ENCODE measurements around the gene EZR.

Gene EZR

GRCh38 chr6:158819213-158819976, at the start of gene EZR:
EZR (minus strand) TSS chr6:158819368; CDS start chr6:158818093, 1,275 bp downstream.
- no peak for DNase-seq (ENCODE audit: low read depth)

GRCh38 chr6:158868122-158868480, 48.9 kb upstream of the EZR start:
- DNase-seq (ENCODE audit: low read depth): no peak

- no peak for DNase-seq (ENCODE audit: low read depth)
Measured at GRCh38 chr6:158867381-158868121, 48.4 kb upstream of the EZR start.

DNA sequence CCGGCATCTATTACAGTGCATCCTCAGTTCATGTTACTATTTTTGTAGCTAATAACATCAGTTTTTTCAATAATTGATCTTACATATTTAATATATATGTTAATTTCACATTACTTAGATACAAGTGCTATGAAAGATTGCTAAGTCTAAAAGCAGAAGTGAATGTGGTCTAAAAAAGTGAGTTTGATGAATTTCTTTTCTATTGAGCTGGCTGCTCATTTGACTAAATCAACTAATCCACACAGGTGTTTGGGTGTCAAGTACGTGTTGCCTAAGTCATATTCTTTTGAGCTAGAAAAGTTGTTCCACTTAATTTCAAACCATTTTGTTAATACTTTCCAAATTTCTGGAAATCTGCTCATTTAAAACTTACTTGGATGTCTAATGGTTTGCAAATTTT, 46.6 kb upstream of the EZR start:
- DNase-seq (ENCODE audit: low read depth): no peak

- peak; percentile 42 for DNase-seq (ENCODE audit: low read depth)
Measured at GRCh38 chr6:158863646-158864045, 44.5 kb upstream of the EZR start.

GRCh38 chr6:158861686-158862381, 42.7 kb upstream of the EZR start:
- DNase-seq (ENCODE audit: low read depth): no peak

DNA sequence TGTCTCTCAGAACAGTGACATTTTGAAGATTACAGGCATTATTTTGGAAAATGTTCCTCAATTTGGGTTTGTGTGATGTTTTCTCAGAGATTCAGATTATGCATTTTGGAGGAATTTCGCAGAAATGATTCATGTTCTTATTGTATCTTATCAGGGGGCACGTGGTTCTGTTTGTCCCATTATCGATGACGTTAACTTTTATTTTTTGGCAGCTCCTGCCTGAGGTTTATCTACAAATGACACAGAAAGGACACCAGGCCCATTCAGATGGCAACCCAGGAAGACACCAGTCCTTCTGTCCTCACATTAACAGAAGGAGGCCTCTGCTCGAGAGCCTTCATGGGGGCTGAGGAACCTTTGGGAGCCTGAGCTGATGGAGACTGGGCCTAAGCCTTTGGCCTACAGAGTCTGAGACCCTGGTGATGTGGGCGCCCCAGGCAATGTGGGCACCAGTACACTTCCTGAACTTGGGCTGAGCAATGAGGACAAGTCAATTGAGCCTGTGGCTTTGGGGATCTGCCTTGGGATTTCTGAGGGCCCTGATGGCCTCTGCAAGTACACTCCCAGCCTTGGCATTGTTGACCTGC, 41.2 kb upstream of the EZR start:
- no peak for DNase-seq (ENCODE audit: low read depth)

- no peak for DNase-seq (ENCODE audit: low read depth)
Measured at GRCh38 chr6:158856261-158856660, 37.1 kb upstream of the EZR start.

DNA sequence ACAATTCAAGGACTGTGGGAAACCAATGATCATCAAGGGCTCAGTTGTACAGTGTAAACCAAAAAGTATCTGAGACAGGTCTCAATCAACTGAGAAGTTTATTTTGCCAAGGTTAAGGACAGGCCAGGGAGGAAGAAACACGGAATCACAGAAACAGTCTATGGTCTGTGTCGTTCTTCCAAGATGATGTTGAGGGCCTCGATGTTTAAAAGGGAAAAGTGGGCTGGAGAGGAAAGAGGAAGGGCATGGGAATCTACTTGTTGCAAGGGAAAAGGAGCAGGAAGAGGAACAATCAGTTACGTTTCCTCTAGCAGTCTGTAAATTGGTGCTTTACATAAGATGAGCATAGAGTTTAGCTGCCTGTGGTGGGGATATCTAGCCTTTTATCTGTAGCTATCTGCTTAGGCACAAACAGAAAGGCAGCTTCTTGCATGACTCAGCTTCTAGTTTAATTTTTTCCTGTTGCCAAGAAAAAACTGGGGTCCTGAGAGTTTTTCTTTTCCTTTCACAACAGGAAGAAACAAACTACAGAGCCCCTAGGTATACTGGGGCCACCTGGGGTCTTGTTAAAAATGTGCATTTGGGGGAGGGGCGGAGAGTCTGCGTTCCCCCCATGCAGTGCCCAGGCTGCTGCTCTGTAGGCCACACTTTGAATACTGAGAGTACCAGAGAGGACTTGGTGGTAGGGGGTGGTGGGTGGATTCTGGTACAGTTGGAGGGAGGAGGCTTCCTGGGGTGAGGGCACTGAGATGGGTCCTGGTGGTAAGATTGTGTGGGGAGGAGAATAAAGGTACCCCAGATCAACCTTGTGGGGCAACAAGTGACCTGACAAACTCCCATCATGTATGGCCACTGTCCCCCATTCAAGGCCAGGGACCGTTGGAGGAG, 35.3 kb upstream of the EZR start:
- no peak for DNase-seq (ENCODE audit: low read depth)

- no peak for DNase-seq (ENCODE audit: low read depth)
Measured at GRCh38 chr6:158853880-158854213, 34.7 kb upstream of the EZR start.

GRCh38 chr6:158853072-158853879, 34.1 kb upstream of the EZR start:
- peak; percentile 42 for DNase-seq (ENCODE audit: low read depth)

- DNase-seq (ENCODE audit: low read depth): no peak
Measured at GRCh38 chr6:158852312-158853071, 33.3 kb upstream of the EZR start.

GRCh38 chr6:158850807-158851115, 31.6 kb upstream of the EZR start:
- peak; percentile 61 for DNase-seq (ENCODE audit: low read depth)

DNA sequence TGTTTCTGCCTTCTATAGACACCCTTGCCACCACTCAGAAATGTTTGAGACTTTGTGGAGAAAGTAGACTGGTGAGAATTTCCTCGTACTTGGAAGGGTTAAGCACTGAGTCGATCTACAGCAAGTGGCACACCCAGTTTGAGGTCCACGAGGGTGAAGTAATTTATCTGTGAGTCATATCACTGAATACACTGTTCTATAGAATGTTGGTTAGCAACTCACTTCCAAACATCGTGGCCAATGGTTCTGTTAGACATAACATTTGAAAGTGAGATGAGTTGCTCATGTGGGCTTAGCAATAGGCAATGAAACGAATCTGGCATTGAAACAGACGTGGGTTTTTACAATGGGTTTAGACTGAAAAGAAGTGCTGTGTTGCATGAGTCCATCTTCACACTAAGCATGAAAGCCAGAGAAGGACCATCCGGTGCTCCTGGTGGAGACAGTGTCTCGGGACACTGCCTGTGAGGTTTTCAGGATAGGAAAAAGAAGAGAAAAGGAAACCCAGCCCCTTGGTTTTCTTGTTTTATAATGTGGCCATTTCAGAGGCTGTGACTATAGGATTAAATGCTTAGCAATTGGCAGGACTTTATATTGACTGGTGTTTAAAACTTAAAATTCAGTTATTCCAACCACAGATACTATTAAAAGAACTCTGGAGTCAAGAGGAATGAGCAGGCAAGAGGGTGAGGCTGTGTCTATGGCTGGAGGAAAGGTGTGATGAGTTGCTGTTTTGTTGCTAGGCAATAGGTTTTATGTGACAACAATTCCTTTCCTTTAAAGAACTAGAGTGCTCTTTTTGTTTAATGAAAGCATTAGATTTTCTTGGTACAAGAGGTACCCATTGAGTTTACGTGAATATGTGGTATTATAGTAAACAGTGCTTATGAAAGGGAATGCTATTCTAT, 31.0 kb upstream of the EZR start:
- peak; percentile 91 for DNase-seq (ENCODE audit: low read depth)

- no peak for DNase-seq (ENCODE audit: low read depth)
Measured at GRCh38 chr6:158848490-158848895, 29.3 kb upstream of the EZR start.

GRCh38 chr6:158847786-158848185, 28.6 kb upstream of the EZR start:
- DNase-seq (ENCODE audit: low read depth): no peak

GRCh38 chr6:158847012-158847529, 27.9 kb upstream of the EZR start:
- DNase-seq (ENCODE audit: low read depth): no peak

DNA sequence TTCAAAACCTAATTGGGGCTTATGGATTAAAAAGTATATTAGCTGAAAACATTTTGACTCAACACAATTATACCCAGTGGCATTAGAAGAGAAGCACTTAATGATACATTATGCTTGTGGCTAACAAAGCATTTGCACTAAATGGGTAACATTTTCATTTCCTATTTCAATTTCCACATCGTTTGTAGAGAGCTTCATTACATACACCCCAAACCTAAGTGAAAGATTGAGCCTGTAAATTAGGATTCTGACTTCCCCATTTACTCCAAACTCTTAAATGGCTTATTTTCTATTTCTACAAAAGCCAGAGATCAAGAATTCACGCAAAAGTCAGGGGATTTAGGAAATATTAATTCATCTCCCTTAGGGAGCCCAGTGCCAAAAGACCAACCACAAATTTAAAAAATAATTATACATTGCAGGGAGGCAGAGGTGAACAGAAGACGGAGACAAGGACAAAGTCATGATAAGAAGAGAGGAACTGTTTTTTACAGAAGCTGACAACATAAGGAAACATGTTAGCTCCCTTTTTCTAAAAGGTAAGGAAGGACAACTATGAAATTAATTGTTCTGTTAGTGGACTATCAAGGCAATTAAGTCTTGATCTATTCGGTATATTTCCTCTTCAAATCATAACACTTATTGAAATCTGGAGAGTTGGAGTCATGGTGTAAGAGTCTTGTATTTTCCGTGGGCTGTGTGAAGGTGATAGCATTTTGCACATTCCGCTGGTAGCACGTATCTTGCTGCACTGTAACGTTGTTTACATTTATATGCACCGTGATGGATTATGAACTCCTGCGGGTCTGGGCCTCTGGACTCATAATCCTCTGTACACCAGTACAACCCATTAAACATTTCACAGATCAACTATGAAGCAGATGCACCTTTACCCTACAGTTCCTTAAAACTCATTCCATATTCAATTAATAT, 24.8 kb upstream of the EZR start:
- no peak for DNase-seq (ENCODE audit: low read depth)

Data from GM04503 (cell line).